Right lobe of liver (tissue), 4 donors: ENCODE data around the gene AMN1.

ENCODE experiments used
- CTCF ChIP-seq, 4 donors: fragments of 200-600 bp in 3 of 4; fragments of 450-650 bp in 1 of 4; IDR thresholded peaks; one replicate each; pipeline versions ENCODE4 v1.5.1 to v1.8.0; 2016 to 2022; ENCODE audit warnings: antibody characterized with exemption in 4 of 4, mild to moderate bottlenecking in 2 of 4
- POLR2A ChIP-seq: fragments of 450-650 bp; IDR thresholded peaks from one replicate; pipeline ENCODE4 v1.6.1; 2017; ENCODE audit warnings: antibody characterized with exemption, mild to moderate bottlenecking
- donor health status: DM: no; HTN: no; CAD: no.
- donor health status: DM: no; HTN: no; CAD: no.
- donor health status: DM: no; HTN: yes; CAD: no.

- TF ChIP-seq POLR2A (no peak), CTCF (IDR thresholded peaks at IDR 0.05) (no peak)
Measured at GRCh38 chr12:31756977-31757420, 28.2 kb upstream of the AMN1 start.
